GM19193 (cell line): ENCODE results near the gene DNAH17.

ENCODE experiments used
- POLR2A ChIP-seq: IDR thresholded peaks from 4 replicates; pipeline ENCODE4 v1.6.1; 2011; ENCODE audit not compliant: insufficient read depth, insufficient read length; ENCODE audit errors: extremely low read depth

Gene DNAH17

GRCh38 chr17:78589885-78590284, 12.7 kb upstream of the DNAH17 start:
- TF ChIP-seq POLR2A: no peak

- no peak for TF ChIP-seq POLR2A
These were observed 12.0 kb upstream of the DNAH17 start for GRCh38 chr17:78589031-78589675.

- TF ChIP-seq POLR2A: no peak
These were observed 11.2 kb upstream of the DNAH17 start for GRCh38 chr17:78588258-78589030.

- TF ChIP-seq POLR2A: no peak
These were observed 7.9 kb upstream of the DNAH17 start for GRCh38 chr17:78585006-78585630.

- TF ChIP-seq POLR2A: no peak
These were observed 5.9 kb upstream of the DNAH17 start for GRCh38 chr17:78583091-78583490.

GRCh38 chr17:78581304-78581703, 4.1 kb upstream of the DNAH17 start:
- TF ChIP-seq POLR2A: no peak

- TF ChIP-seq POLR2A: no peak
These were observed 3.1 kb upstream of the DNAH17 start for GRCh38 chr17:78580277-78580804.

- no peak for TF ChIP-seq POLR2A
These were observed 645 bp downstream of the DNAH17 start for GRCh38 chr17:78576389-78577112.

GRCh38 chr17:78575899-78576298, 1.3 kb downstream of the DNAH17 start:
- TF ChIP-seq POLR2A: no peak

GRCh38 chr17:78575340-78575739, 1.9 kb downstream of the DNAH17 start:
- no peak for TF ChIP-seq POLR2A

- no peak for TF ChIP-seq POLR2A
These were observed 3.2 kb downstream of the DNAH17 start for GRCh38 chr17:78573955-78574354.

GRCh38 chr17:78572239-78573205, 4.7 kb downstream of the DNAH17 start:
- no peak for TF ChIP-seq POLR2A

GRCh38 chr17:78571329-78571728, 5.9 kb downstream of the DNAH17 start:
- no peak for TF ChIP-seq POLR2A

- TF ChIP-seq POLR2A: no peak
These were observed 8.6 kb downstream of the DNAH17 start for GRCh38 chr17:78568494-78569115.

GRCh38 chr17:78567991-78568390, 9.2 kb downstream of the DNAH17 start:
- no peak for TF ChIP-seq POLR2A
